GM18499 (cell line): Measurements from ENCODE around the gene L3MBTL3.
"Not testable (repeated sequence)": the region's sequence is repeated elsewhere in the genome, so short reads cannot be mapped to it uniquely, and the experiment has no call there.

Source experiments
- ATAC-seq: cut with Tn5 transposase; IDR thresholded peaks from one replicate; pipeline ENCODE4 v1.9.1; 2021; ENCODE audit warnings: moderate number of reproducible peaks; ENCODE audit not compliant: insufficient read depth, unreplicated experiment

L3MBTL3 gene

GRCh38 chr6:130170160-130170559, 151.8 kb downstream of the L3MBTL3 start:
- ATAC-seq: not testable (repeated sequence)

- ATAC-seq: not testable (repeated sequence)
These were observed 155.1 kb downstream of the L3MBTL3 start for GRCh38 chr6:130173377-130174004.

- ATAC-seq: no peak
These were observed 158.0 kb downstream of the L3MBTL3 start for GRCh38 chr6:130176378-130176777.

- ATAC-seq: no peak
These were observed 160.3 kb downstream of the L3MBTL3 start for GRCh38 chr6:130178692-130179091.

- ATAC-seq: no peak
These were observed 164.1 kb downstream of the L3MBTL3 start for GRCh38 chr6:130182466-130182865.

GRCh38 chr6:130183271-130184222, 165.2 kb downstream of the L3MBTL3 start:
- ATAC-seq: no peak

- ATAC-seq: no peak
These were observed 167.3 kb downstream of the L3MBTL3 start for GRCh38 chr6:130185658-130186057.

GRCh38 chr6:130187335-130188206, 169.2 kb downstream of the L3MBTL3 start:
- ATAC-seq: no peak

GRCh38 chr6:130188207-130188899, 170.0 kb downstream of the L3MBTL3 start:
- no peak for ATAC-seq

- no peak for ATAC-seq
These were observed 171.4 kb downstream of the L3MBTL3 start for GRCh38 chr6:130189531-130190397.
